GM18873 (cell line): Measurements from ENCODE around the gene DMAP1.

Source experiments
- ATAC-seq: cut with Tn5 transposase; IDR thresholded peaks from one replicate; pipeline ENCODE4 v1.9.1; 2021; ENCODE audit warnings: mild to moderate bottlenecking, moderate library complexity, moderate number of reproducible peaks; ENCODE audit not compliant: unreplicated experiment, low FRiP score

Gene DMAP1

DNA sequence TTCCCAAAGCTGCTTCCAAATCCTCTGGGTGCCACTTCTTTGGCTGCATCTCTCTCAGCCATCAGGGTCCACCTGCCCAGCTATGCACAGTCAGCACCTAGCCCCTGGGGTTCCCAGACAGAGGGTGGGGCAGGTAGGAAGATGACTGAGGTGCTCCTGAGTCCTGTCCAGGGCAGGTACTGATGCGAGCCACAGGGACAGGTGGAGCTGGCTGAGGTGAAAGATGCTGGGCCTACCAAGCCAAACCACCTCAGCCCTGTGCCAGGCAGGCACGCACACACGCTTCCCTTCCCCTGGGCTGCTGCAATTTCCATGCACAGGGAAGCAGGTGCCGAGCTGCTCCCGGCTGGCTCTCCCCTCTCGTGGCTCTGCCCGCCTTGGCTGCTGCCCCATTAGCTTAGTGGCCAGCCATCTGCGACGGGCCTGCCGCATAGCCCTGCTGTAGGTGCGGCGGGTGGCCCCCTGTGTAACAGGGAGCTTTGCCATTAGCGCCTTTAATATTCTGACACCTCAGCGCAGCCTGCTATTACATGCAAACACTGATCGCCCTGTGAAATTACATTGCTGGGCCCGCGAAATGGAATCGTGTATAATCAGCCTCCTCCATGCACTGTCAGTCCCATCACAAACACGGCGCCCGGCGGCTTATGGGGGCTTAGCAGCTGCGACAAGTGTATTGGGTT, 38.9 kb downstream of the DMAP1 start:
- no peak for ATAC-seq

- ATAC-seq: no peak
Observed at GRCh38 chr1:44254392-44254910, 41.2 kb downstream of the DMAP1 start.

- no peak for ATAC-seq
Observed at GRCh38 chr1:44256762-44257554, 43.7 kb downstream of the DMAP1 start.

GRCh38 chr1:44259090-44259489, 45.8 kb downstream of the DMAP1 start:
- no peak for ATAC-seq

- no peak for ATAC-seq
Observed at GRCh38 chr1:44260792-44261170, 47.5 kb downstream of the DMAP1 start.

DNA sequence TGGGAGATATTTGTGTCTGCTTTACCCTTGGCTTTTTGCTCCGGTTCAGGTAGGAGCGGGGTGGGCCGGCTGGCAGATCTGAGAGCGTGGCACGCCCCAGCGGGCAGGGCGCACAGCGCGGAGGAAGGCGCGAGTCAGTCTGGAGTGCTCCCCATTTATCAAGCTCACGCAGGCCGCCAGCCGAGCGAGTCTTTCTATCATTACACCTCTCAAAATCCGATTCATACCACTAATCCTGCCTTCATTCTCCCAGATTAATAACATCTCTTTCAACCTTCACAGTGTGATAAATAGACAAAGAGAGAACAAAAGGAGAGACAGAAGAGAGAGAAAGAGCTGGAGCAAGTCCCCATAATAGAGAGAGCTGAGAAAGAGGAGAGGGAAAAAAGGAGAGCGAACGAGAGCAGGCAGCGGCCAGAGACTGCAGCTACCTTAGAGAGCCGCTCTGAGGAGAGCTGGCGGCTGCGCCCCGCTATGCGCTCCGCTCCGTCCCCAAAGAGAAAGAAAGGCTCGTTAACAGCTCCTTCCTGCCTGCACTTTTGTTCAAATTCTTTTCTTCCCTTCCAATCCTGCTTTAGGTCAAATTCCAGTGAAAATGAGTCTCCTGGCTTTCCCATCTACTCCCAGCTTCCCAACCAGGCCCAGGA, 48.0 kb downstream of the DMAP1 start:
- ATAC-seq: no peak

DNA sequence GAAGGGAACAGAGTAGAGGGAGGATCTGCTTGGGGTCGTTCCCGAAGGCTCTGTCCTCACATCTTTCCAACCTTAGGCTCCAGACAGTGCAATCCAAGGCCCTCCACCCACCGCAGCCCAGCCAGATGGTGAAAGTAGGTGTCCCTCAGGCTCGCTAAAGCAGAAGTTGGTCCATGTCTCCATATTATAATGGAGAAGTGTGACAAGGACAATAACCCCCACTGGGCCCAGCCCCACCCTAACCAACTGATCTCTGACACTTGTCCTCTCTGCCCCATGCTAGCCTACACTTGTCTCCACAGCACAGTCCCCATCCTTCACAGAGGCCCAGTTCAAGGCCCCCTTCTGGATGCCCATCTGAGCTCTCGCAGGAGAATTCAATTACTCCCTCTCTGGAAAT, 48.7 kb downstream of the DMAP1 start:
- no peak for ATAC-seq

DNA sequence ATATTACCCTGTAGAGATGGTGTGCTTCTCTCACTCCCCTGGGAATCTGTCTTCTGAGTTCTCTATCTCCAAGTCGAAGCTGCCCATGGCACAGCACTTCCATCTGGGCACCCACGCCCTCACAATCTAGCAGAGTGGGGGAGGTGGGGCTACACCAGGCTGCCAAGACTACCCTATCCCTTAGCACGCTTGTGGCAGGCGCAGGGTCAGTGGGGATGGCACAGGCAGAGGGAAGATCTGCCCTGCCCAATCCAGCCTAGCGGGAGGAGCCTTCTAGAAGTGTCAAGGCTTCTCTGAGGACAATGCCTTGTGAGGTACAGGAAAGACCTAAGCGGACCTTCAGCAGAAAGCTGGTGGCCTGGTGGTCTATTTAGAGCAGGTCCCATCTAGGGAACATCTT, 49.1 kb downstream of the DMAP1 start:
- no peak for ATAC-seq

DNA sequence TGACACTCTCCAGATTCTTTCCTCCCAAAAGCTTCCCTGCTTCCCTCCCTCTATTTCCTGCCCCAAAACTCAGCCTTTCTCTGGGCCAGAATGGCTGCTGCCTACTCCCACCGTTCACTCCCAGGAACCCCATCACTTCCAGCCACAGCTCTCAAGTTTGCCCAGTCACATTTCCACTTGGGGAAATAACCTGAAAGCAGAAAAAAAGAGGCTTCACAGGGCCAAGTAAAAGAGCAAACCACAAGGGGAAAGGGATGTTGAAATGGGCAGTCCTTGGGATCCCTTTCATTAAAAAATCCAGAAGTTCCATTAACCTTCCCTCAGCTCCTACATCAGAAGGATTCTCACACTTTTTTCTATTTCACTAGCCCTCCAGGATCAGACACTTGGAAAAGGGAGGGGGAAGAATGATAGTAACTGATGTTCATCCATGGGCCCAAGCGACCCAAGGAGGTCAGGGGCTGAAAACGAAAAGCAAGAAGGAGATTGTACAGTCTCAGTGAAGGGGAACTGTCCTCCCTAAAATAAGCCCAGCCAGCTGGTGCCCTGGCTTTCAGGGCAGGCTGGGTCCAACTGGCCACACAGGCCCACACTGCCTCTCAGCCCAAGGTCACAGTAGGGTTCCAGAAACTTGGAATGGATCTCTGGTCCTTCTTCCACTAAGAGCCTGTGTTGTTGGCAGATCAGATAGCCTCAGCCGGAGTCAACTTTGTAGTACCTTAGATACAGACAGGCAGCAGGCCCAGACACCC, 49.7 kb downstream of the DMAP1 start:
- no peak for ATAC-seq

GRCh38 chr1:44263568-44264450, 50.5 kb downstream of the DMAP1 start:
- no peak for ATAC-seq

- no peak for ATAC-seq
Observed at GRCh38 chr1:44264451-44264771, 51.1 kb downstream of the DMAP1 start.

DNA sequence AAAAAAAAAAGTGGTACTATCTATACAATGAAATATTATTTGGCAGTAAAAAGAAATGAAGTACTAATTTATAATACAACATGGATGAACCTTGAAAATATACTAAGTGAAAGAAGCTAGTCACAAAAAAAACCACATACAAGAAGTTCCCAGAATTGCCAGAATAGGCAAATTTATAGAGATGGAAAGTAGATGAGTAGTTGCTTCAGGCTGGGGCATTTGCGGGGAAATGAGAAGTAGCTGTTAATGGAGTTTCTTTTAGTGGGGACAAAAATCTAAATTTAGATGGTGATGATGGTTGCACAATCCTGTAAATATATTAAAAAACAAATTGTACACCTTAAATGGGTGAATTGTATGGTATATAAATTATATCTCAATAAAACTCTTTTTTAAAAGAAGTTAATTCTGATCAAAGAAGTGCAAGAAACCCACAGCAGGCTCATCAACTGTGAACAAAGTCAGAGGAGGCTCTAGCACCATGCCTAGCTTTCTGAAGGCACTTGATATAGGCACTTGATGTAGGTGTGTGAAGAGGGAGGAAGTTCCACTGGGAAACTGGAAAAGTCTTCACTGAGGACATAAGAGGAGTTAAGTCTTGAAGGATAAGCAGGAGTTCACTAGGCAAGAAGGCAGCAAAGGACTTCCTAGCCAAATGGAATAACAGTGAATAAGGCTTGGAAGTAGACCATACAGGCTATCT, 52.5 kb downstream of the DMAP1 start:
- ATAC-seq: no peak

DNA sequence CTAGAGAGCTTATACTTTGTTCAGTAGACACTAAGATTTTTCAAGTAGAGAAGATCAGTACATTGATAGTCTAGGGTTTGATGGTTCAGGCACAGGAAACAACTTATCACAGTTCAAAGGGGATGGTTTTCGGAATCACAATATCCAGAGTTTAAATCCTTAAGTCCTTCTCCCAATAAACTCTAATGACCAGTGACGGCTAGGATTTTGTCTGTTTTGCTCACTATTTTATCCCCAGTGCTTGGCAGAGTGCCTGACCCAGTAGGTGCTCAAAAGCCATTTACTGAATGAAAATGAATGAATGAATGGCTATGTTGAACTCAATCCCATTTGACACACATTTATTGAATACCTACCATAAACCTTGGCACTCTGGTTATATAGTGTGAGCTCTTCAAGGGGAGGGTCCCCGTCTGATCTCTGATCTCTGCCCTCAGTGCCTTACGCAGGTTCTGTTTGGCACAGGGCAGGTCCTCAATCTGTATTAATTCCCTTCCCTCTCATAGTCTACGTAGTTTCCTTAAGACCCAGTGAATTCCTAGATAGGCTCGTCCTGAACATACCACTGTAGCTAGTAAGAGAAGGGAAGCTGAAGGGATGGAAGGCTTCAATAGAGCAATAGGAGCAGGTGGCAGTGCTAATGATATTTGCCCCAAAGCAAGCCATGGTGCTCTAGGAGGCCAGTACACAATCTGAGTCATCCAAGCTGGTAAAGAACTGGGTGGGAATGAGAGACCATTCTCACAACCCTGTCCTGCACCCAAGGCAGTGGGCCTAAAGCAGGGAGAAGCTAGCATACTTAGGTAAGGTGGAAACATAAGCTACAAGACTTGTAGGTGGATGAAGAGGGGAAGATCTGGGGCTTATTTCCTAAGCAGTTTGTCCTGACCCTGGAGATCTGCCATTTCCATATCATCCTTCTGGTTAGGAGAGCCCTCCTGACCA, 53.4 kb downstream of the DMAP1 start:
- no peak for ATAC-seq

DNA sequence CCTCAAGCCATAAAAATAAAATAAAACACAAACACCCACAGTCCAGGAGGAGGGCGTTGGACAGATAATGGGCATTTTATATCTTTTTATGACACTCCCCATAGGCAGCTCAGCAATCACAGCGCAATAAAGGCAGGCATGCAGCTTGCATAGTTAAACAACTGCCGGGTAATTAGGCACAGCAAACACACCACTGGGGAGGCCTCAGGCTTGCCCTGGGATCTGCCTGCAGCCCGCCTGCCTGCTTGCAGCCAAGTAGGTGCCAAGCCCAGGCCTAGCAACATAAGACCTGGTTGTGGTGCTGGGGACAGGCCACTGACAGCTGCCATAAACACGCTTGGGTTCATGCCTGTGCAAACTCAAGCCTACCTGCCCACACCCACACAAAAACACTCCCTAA, 54.2 kb downstream of the DMAP1 start:
- no peak for ATAC-seq

GRCh38 chr1:44268054-44268453, 54.8 kb downstream of the DMAP1 start:
- no peak for ATAC-seq
